ENCODE data around the gene FEN1. TPM values are rescaled to one million over a fixed set of nuclear protein-coding genes. Genes with fewer than 3 reads are reported as not detected.

Gene FEN1
- total RNA-seq, 1 experiment from 2014 or later: 118 TPM

DNA sequence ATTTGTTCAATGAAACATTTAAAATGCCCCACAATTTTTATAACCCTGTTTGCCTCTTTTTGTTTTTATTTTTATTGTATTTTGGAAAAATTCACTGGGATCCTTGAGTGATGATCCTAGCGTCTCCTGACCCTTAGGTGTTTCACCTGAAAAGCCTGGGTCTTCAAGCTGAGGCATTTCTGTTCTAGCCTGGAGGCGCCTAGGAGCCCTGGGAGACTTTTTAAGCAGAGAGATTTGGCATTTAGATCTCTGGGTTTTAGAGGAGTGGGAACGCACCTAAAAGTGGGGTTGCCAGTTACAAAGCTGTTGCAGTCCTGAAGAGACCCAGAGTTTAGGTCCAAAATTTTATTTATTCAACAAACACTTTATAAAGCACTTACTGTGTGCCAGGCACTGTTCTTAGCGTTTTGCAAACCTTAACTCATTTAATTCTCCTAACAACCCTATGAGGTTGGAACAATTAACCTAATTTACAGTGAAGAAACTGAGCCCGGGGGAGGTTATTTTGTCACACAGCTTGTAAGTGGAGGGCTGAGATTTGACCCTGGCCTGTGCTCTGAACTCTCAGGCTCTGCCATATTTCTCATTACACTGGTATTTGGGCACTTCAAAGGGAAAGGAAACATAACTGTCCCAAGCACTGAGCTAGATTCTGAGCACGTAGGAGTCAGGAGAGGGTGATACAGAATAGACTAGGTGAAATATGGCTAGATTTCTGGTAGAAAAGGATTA, 24.9 kb downstream of the FEN1 start:
- DNase-seq (ENCODE audit: low spot score): no peak

DNA sequence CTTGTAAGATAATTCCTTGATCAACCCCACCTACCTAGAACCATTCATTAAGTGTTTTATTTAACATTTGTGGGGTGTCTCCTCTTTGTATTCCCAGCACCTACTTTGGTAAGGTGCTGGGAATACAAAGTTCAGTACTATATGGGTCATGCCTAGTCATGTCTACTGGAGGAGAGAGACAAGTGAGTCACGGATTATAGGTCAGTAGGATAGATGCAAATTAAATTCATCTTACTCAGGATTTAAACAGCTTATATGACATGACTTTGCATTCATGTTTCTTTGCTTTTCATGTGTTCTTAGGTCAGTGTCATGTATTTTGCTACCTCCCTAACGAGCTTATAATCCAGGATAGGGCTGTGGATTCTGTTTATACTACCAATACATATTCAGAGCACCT, 27.5 kb downstream of the FEN1 start:
- DNase-seq (ENCODE audit: low spot score): no peak

GRCh38 chr11:61826930-61827570, 34.3 kb downstream of the FEN1 start:
- DNase-seq (ENCODE audit: low spot score): no peak

- peak; percentile 39 for DNase-seq (ENCODE audit: low spot score)
These were observed 35.1 kb downstream of the FEN1 start, which contains the start of gene FADS2 for GRCh38 chr11:61827571-61828378. Gene FADS2 (plus strand): TSS chr11:61828300. CDS start chr11:61828391, 91 bp downstream.

GRCh38 chr11:61828379-61828628, 35.6 kb downstream of the FEN1 start:
- DNase-seq (ENCODE audit: low spot score): no peak

- DNase-seq (ENCODE audit: low spot score): no peak
These were observed 36.1 kb downstream of the FEN1 start for GRCh38 chr11:61828629-61829407.

GRCh38 chr11:61829806-61830205, 37.1 kb downstream of the FEN1 start:
- DNase-seq (ENCODE audit: low spot score): no peak

GRCh38 chr11:61830237-61831105, 37.8 kb downstream of the FEN1 start:
- DNase-seq (ENCODE audit: low spot score): no peak

- no peak for DNase-seq (ENCODE audit: low spot score)
These were observed 39.5 kb downstream of the FEN1 start for GRCh38 chr11:61832207-61832606.

GRCh38 chr11:61832754-61833153, 40.0 kb downstream of the FEN1 start:
- no peak for DNase-seq (ENCODE audit: low spot score)

DNA sequence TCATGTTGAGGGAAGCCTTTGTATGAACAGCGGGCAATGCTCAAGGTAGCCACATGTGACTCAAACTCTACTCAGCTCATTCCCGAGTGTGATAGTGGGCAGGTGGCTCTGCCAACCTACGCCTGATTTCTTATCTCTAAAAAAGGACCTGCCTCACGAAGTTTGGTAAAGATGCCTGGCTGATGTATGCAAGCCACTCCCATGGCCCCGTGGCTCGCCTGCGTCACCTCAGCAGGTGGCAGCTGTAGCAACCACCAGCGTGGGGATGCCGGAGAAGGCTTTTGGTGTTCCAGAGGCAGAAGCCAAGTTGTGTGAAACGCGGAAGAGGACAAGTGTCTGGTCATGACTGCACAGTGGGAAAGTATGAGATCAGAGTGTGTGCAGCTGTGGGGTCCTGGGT, 40.8 kb downstream of the FEN1 start:
- DNase-seq (ENCODE audit: low spot score): no peak

GRCh38 chr11:61833926-61834277, 41.2 kb downstream of the FEN1 start:
- no peak for DNase-seq (ENCODE audit: low spot score)

GRCh38 chr11:61834278-61835048, 41.8 kb downstream of the FEN1 start:
- DNase-seq (ENCODE audit: low spot score): peak; percentile 29

DNA sequence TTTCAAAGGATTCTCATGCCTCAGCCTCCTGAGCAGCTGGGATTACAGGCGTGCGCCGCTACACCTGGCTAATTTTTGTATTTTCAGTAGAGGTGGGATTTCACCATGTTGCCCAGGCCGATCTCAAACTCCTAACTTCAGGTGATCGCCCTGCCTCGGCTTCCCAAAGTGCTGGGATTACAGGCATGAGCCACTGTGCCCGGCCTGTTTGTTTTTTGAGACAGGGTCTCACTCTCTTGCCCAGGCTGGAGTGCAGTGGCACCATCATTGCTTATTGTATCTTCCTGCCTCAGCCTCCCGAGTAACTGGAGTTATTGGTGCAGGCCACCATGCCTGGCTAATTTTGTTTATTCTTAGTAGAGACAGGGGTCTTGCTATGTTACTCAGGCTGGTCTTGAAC, 43.5 kb downstream of the FEN1 start:
- DNase-seq (ENCODE audit: low spot score): no peak

- no peak for DNase-seq (ENCODE audit: low spot score)
These were observed 44.8 kb downstream of the FEN1 start for GRCh38 chr11:61837411-61838005.

- DNase-seq (ENCODE audit: low spot score): no peak
These were observed 45.8 kb downstream of the FEN1 start for GRCh38 chr11:61838501-61838900.

GRCh38 chr11:61838921-61839320, 46.2 kb downstream of the FEN1 start:
- DNase-seq (ENCODE audit: low spot score): no peak

DNA sequence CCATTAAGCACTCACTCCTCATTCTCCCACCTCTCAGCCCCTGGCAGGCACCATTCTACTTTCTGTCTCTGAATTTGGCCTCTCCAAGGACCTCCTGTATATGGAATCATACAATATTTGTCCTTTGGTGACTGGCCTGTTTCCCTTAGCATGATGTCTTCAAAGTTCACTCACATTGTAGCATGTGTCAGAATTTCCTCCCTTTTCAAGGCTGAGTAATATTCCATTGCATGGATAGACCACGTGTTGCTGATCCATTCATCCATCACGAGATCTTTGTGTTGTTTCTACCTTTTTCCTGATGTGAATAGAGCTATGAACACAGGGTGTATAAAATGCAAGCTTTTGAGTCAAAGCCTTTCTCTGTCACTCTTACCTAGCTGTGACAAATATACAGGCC, 47.0 kb downstream of the FEN1 start:
- no peak for DNase-seq (ENCODE audit: low spot score)

DNA sequence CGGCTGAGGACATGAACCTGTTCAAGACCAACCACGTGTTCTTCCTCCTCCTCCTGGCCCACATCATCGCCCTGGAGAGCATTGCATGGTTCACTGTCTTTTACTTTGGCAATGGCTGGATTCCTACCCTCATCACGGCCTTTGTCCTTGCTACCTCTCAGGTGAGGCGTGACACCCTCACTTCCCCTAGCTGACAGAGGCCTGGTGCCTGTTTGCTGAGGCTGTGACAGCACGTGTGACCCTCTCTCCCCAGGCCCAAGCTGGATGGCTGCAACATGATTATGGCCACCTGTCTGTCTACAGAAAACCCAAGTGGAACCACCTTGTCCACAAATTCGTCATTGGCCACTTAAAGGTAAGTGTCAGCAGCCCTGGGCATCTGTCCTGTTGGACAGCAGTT, 47.7 kb downstream of the FEN1 start:
- no peak for DNase-seq (ENCODE audit: low spot score)

All from H4 (cell line).